Lower lobe of right lung (tissue), 2 donors: ENCODE measurements around the gene RASA2. TPM values are rescaled to one million over a fixed set of nuclear protein-coding genes. Genes with fewer than 3 reads are reported as not detected.

ENCODE experiments used
- ATAC-seq, 2 donors: fragments of 200-7000 bp; cut with Tn5 transposase; one replicate each; pipeline ENCODE4 v1.9.1; 2020 to 2022; ENCODE audit warnings: mild to moderate bottlenecking in 2 of 2, moderate library complexity in 2 of 2
- DNase-seq: peaks from one replicate; pipeline ENCODE4 v3.0.0-alpha.2; 2020
- H3K27ac ChIP-seq: fragments of 200-600 bp; one replicate; pipeline ENCODE4 v1.8.0; 2022
- H3K27me3 ChIP-seq: fragments of 200-600 bp; one replicate; pipeline ENCODE4 v1.8.0; 2022; ENCODE audit warnings: low read depth
- H3K36me3 ChIP-seq: fragments of 200-600 bp; one replicate; pipeline ENCODE4 v1.8.0; 2022; ENCODE audit warnings: mild to moderate bottlenecking
- H3K4me1 ChIP-seq: fragments of 200-600 bp; one replicate; pipeline ENCODE4 v1.8.0; 2022
- H3K4me3 ChIP-seq: fragments of 200-600 bp; one replicate; pipeline ENCODE4 v1.8.0; 2022; ENCODE audit warnings: mild to moderate bottlenecking
- H3K9me3 ChIP-seq: fragments of 200-600 bp; one replicate; pipeline ENCODE4 v1.8.0; 2022
- intact Hi-C: fragments of 100-400 bp; cut with DNase I; formaldehyde crosslinking; loops from one replicate; pipeline ENCODE4 v1.11.0; 2022
- total RNA-seq: library from RNA; stranded (reverse); fragmentation: NEBNext Ultra II Directional; extraction: Animal tissue kit (Norgen Biotek cat#: 25700); gene quantifications from one replicate; pipeline ENCODE4 v1.2.1, GENCODE V29; 2021
- TF ChIP-seq, protein P1 (sequence below): fragments of 200-600 bp; IDR thresholded peaks from one replicate; pipeline ENCODE4 v1.8.0; 2022; ENCODE audit warnings: antibody characterized with exemption, mild to moderate bottlenecking
- donor health status: DM: no; HTN: yes; CAD: no; lungs with severe emphysema.

Gene RASA2
- total RNA-seq, 1 donor from 2014 or later = 21.5 TPM

DNA sequence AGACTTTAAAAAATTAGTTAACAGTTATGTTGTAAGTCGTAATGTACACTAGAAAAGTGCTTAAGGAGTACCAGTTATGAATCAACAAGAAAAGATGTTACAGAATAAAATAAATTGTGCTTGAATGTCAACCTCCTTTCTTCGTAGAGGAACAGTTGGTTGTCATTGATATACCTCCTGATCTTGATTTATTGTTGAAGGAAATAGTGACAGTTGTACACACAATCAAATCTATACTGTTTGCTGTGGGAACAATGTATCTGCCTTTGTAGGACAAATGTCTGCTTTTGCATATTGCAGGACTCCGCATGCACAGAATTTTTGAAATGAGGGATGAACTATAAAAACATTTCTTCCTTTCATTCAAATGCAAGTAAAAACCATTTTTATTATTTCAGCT lies 19.2 kb downstream of the RASA2 start:
- TF ChIP-seq, protein P1, sequence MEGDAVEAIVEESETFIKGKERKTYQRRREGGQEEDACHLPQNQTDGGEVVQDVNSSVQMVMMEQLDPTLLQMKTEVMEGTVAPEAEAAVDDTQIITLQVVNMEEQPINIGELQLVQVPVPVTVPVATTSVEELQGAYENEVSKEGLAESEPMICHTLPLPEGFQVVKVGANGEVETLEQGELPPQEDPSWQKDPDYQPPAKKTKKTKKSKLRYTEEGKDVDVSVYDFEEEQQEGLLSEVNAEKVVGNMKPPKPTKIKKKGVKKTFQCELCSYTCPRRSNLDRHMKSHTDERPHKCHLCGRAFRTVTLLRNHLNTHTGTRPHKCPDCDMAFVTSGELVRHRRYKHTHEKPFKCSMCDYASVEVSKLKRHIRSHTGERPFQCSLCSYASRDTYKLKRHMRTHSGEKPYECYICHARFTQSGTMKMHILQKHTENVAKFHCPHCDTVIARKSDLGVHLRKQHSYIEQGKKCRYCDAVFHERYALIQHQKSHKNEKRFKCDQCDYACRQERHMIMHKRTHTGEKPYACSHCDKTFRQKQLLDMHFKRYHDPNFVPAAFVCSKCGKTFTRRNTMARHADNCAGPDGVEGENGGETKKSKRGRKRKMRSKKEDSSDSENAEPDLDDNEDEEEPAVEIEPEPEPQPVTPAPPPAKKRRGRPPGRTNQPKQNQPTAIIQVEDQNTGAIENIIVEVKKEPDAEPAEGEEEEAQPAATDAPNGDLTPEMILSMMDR = no peak
- Histone ChIP-seq H3K27ac (no peak overlapping the region), H3K9me3 (no peaks in the 10 kb centered on the region), H3K4me3 (no peak overlapping the region), H3K36me3 (no peaks in the 10 kb centered on the region), H3K27me3 (no peaks in the 10 kb centered on the region), H3K4me1 (no peaks in the 10 kb centered on the region)
- DNase-seq (no peak), ATAC-seq (no peak)
- intact Hi-C loops = no loop called here

DNA sequence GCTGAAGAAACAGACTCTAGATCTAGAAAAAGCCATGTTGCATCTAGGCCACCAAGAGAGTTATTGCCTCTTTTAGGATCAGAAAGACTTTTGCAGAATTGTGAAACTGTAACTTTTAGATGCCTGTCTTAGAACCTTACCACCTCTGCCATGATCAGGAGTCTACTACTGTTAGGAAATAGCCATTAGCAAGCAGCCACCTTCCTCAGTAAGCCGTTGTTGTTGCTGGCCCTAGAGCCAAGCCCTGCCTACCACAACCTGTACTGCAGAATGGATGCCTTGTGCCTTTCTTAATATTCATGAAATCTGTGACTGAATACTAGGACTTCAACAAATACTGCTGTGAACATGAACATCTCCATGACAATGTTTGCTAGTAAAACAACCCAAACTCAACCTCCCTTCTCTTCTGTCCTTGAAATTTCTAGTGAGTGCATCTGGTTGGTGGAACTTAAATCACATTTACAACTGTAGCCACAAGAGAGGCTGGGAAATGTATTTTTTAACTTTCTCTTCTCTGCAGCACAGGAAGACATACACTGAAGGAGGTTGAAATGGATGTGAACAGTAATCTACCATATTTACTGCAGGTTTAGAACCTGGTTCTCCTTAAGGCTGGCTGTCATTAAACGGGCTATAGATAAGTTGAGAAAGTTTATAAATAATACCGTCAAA lies 20.7 kb downstream of the RASA2 start:
- TF ChIP-seq, protein P1 = no peak

DNA sequence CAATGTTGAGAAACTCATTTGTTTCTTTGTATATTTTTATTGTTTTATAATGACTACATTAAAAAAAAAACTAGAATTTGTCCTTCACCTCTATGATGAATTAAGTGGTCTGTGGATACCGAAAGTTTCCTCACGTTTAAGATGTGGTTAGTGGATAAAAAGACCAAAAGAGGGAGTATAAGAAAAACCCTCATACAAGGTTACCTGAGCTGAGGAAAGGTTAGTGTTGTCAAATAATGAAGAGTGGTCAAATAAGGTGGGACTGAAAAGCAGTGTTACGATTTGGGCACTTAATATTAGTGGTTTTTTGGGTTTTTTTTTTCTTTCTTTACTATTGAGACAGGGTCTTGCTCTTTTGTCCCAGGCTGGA lies 21.2 kb downstream of the RASA2 start:
- Histone ChIP-seq H3K4me3 (no peak overlapping the region), H3K27me3 (no peaks in the 10 kb centered on the region), H3K27ac (no peak overlapping the region), H3K36me3 (peaks cover 9% of the 10 kb centered on the region), H3K4me1 (no peaks in the 10 kb centered on the region), H3K9me3 (no peaks in the 10 kb centered on the region)
- intact Hi-C loops = no loop called here
- DNase-seq = no peak
- TF ChIP-seq, protein P1 = no peak
- no peak for ATAC-seq

More for the DNA sequence above, 20.7 kb downstream of the RASA2 start:
- no peak for DNase-seq
- H3K4me1 ChIP-seq = no peaks in the 10 kb centered on the region
- no peak for ATAC-seq
- H3K4me3 ChIP-seq = no peak overlapping the region
- H3K27me3 ChIP-seq = no peaks in the 10 kb centered on the region
- H3K27ac ChIP-seq = no peak overlapping the region
- peaks cover 4% of the 10 kb centered on the region for H3K36me3 ChIP-seq
- H3K9me3 ChIP-seq = no peaks in the 10 kb centered on the region
- intact Hi-C loops = no loop called here

DNA sequence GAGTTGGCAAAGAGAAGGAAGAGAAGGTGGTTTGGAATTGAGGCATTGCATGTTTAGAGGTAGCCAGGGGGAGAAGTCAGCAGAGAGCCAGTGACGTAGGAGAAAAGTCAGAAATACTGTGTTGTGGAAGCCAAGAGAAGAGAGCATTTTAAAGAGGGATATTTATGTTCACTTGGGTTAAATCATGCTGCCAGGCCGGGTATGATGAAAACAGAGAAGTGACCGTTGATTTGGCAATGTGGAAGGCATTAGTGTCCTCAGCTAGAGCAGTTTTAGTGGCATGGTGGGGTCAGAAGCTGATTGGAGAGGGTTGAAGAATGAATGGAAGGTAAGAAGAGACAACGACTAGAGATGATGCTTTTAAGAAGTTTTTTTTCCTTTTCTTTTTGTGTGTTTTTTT lies 24.5 kb downstream of the RASA2 start:
- H3K27me3 ChIP-seq = no peaks in the 10 kb centered on the region
- H3K4me1 ChIP-seq = no peaks in the 10 kb centered on the region
- TF ChIP-seq, protein P1 = no peak
- no peak overlapping the region for H3K27ac ChIP-seq
- ATAC-seq (no peak), DNase-seq (no peak)
- intact Hi-C loops = no loop called here
- peaks cover 29% of the 10 kb centered on the region for H3K36me3 ChIP-seq
- H3K4me3 ChIP-seq = no peak overlapping the region
- no peaks in the 10 kb centered on the region for H3K9me3 ChIP-seq

DNA sequence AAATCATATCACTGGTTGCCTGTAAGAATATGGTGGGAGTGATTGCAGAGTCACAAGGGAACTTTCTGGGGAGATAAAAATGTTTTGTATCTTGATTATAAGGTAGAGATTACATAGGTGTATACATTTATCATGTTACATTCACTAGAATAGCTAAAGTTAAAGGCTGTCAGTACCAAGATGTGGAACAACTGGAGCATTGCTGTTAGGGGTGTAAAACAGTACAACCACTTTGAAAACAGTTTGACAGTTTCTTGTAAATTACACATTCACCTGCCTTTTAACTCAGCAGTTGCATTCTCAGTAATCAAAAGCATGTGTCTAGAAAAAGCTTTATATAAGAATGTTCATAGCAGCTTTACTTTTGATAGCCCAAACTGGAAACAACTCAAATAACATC lies 27.6 kb downstream of the RASA2 start:
- intact Hi-C loops = no loop called here
- peaks cover 52% of the 10 kb centered on the region for H3K36me3 ChIP-seq
- no peaks in the 10 kb centered on the region for H3K27me3 ChIP-seq
- no peaks in the 10 kb centered on the region for H3K4me1 ChIP-seq
- ATAC-seq (no peak), DNase-seq (no peak)
- H3K9me3 ChIP-seq = no peaks in the 10 kb centered on the region
- H3K4me3 ChIP-seq = no peak overlapping the region
- TF ChIP-seq, protein P1 = no peak
- no peak overlapping the region for H3K27ac ChIP-seq
